WTC11 (cell line): ENCODE results near the gene DUS1L. TPM values are rescaled to one million over a fixed set of nuclear protein-coding genes. Genes with fewer than 3 reads are reported as not detected.
A peak's percentile ranks its signal among the peaks of the same experiment; 100 is the strongest.

ENCODE experiments used
- ATAC-seq: fragments of 200-7000 bp; cut with Tn5 transposase; 2 replicates; pipeline ENCODE4 v1.10.0; 2021; ENCODE audit warnings: mild to moderate bottlenecking, moderate library complexity
- CTCF ChIA-PET: fragments of 300-600 bp; sonication (Branson Sonifier 250); formaldehyde crosslinking; loops from one replicate; lab custom pipeline; 2021; ENCODE audit warnings: antibody characterized with exemption; lab: Charles Lee
- POLR2A ChIA-PET: fragments of 350-600 bp; sonication (Branson Sonifier 250); formaldehyde crosslinking; loops from one replicate; lab custom pipeline; 2021; ENCODE audit warnings: antibody characterized with exemption; lab: Charles Lee
- DNase-seq: peaks from one replicate; pipeline ENCODE4 v3.0.0; 2021; ENCODE audit warnings: low spot score
- H3K27ac Mint-ChIP-seq: 2 replicates; pipeline ENCODE4 v1.8.0; 2021; ENCODE audit warnings: mixed read lengths
- H3K27me3 Mint-ChIP-seq: 2 replicates; pipeline ENCODE4 v1.8.0; 2021; ENCODE audit warnings: low read depth, mild to moderate bottlenecking, moderate library complexity, mixed read lengths
- H3K36me3 Mint-ChIP-seq: 2 replicates; pipeline ENCODE4 v1.8.0; 2021; ENCODE audit warnings: mixed read lengths
- H3K4me1 Mint-ChIP-seq: 2 replicates; pipeline ENCODE4 v1.8.0; 2022; ENCODE audit warnings: mixed read lengths
- H3K4me3 Mint-ChIP-seq: 2 replicates; pipeline ENCODE4 v1.8.0; 2021; ENCODE audit warnings: mild to moderate bottlenecking, moderate library complexity, mixed read lengths
- H3K9me3 Mint-ChIP-seq: 2 replicates; pipeline ENCODE4 v1.8.0; 2021; ENCODE audit warnings: mixed read lengths
- AFF4 ChIP-seq: sonication (generic); formaldehyde crosslinking; IDR thresholded peaks from 2 replicates; pipeline ENCODE4 v1.8.1; 2023; ENCODE audit warnings: mild to moderate bottlenecking, missing genetic modification reagents, borderline replicate concordance
- CBFB ChIP-seq: sonication (generic); formaldehyde crosslinking; IDR thresholded peaks from 2 replicates; pipeline ENCODE4 v1.8.1; 2022; ENCODE audit warnings: mild to moderate bottlenecking, low read depth, missing genetic modification reagents
- E2F1 ChIP-seq: sonication (generic); formaldehyde crosslinking; IDR thresholded peaks from 2 replicates; pipeline ENCODE4 v1.8.0; 2022; ENCODE audit warnings: mild to moderate bottlenecking, missing genetic modification reagents
- E2F5 ChIP-seq: sonication (generic); formaldehyde crosslinking; IDR thresholded peaks from 2 replicates; pipeline ENCODE4 v1.8.1; 2022; ENCODE audit warnings: mild to moderate bottlenecking, moderate library complexity, missing genetic modification reagents
- FOXK1 ChIP-seq: sonication (generic); formaldehyde crosslinking; IDR thresholded peaks from 2 replicates; pipeline ENCODE4 v1.8.0; 2022; ENCODE audit warnings: mild to moderate bottlenecking, moderate library complexity, missing genetic modification reagents
- IRF1 ChIP-seq: sonication (generic); formaldehyde crosslinking; IDR thresholded peaks from 2 replicates; pipeline ENCODE4 v1.8.0; 2023; ENCODE audit warnings: missing genetic modification reagents
- KAT7 ChIP-seq: sonication (generic); formaldehyde crosslinking; IDR thresholded peaks from 2 replicates; pipeline ENCODE4 v1.8.1; 2023; ENCODE audit warnings: missing genetic modification reagents, mild to moderate bottlenecking, borderline replicate concordance
- TCF7 ChIP-seq: sonication (generic); formaldehyde crosslinking; IDR thresholded peaks from 2 replicates; pipeline ENCODE4 v1.8.0; 2022; ENCODE audit warnings: mild to moderate bottlenecking, low read depth, missing genetic modification reagents, moderate library complexity
- TEAD4 ChIP-seq: sonication (generic); formaldehyde crosslinking; IDR thresholded peaks from 2 replicates; pipeline ENCODE4 v1.8.0; 2022; ENCODE audit warnings: mild to moderate bottlenecking, missing genetic modification reagents
- TP53 ChIP-seq: sonication (generic); formaldehyde crosslinking; IDR thresholded peaks from 2 replicates; pipeline ENCODE4 v1.8.1; 2023; ENCODE audit warnings: mild to moderate bottlenecking, missing genetic modification reagents
- total RNA-seq: library from RNA; stranded (reverse); gene quantifications from 3 replicates; pipeline ENCODE4 v1.2.3, GENCODE V29; 2021
- TF ChIP-seq, protein P1 (sequence below): sonication (generic); formaldehyde crosslinking; IDR thresholded peaks from 2 replicates; pipeline ENCODE4 v1.8.0; 2023; ENCODE audit warnings: missing genetic modification reagents, mild to moderate bottlenecking, borderline replicate concordance
- TF ChIP-seq, protein P2 (sequence below): sonication (generic); formaldehyde crosslinking; IDR thresholded peaks from 2 replicates; pipeline ENCODE4 v1.8.1; 2022; ENCODE audit warnings: mild to moderate bottlenecking, missing genetic modification reagents, moderate library complexity, borderline replicate concordance

DUS1L gene
- total RNA-seq, 1 experiment from 2014 or later, result 120 TPM

DNA sequence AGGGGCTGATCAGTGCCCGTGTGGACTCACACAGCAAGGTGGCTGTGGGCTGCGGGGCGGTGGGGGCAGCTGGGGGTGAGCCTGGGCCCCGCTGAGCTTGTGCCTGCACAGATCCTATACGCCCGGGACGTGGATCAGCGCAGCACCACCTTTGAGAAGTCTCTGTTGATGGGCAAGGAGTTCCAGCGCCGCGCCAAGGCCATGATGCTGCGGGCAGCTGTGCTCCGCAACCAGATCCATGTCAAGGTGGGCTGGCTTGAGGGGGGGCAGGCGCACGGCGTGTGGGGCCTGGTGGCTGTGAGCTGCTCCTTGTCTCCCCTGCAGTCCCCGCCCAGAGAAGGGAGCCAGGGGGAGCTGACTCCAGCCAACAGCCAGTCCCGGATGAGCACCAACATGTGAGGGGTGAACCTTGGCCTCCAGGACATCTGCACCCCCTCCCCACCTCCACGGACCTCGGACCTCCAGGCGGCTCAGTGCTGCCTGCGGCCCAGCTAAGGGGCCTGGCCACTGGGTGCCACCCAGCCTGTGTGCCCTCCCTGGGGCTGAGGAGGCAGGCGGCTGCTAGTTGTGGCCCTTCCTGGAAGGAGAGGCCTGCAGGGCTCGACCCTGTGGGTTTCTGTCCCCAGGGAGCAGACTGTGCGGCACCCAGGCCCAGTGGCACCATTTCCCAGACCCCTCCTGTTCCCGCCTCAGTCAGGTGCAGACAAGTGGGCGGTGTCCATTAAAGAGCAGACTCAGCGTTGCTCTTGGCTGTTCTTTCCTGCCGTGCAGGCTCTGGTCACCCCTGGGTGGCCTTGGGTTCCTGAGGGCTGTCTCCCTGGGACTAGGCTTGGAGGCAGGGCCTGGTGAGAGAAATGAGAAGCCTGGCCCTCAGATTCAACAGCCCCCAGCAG lies 8.6 kb downstream of the DUS1L start:
- ATAC-seq, result no peak
- Mint-ChIP-seq H3K4me3 (no peak overlapping the region), H3K9me3 (no peaks in the 10 kb centered on the region), H3K36me3 (peaks cover 8% of the 10 kb centered on the region; the same call in 1 of the 2 replicates), H3K27ac (no peak overlapping the region), H3K4me1 (no peaks in the 10 kb centered on the region), H3K27me3 (no peaks in the 10 kb centered on the region)
- POLR2A ChIA-PET, result no interaction called here
- TF ChIP-seq IRF1 (CRISPR knock-in tag) (no peak), TCF7 (no peak), FOXK1 (CRISPR knock-in tag) (no peak), TEAD4 (CRISPR knock-in tag) (no peak), AFF4 (CRISPR knock-in tag) (no peak), E2F1 (no peak), TP53 (CRISPR knock-in tag) (no peak)
- TF ChIP-seq, protein P1, sequence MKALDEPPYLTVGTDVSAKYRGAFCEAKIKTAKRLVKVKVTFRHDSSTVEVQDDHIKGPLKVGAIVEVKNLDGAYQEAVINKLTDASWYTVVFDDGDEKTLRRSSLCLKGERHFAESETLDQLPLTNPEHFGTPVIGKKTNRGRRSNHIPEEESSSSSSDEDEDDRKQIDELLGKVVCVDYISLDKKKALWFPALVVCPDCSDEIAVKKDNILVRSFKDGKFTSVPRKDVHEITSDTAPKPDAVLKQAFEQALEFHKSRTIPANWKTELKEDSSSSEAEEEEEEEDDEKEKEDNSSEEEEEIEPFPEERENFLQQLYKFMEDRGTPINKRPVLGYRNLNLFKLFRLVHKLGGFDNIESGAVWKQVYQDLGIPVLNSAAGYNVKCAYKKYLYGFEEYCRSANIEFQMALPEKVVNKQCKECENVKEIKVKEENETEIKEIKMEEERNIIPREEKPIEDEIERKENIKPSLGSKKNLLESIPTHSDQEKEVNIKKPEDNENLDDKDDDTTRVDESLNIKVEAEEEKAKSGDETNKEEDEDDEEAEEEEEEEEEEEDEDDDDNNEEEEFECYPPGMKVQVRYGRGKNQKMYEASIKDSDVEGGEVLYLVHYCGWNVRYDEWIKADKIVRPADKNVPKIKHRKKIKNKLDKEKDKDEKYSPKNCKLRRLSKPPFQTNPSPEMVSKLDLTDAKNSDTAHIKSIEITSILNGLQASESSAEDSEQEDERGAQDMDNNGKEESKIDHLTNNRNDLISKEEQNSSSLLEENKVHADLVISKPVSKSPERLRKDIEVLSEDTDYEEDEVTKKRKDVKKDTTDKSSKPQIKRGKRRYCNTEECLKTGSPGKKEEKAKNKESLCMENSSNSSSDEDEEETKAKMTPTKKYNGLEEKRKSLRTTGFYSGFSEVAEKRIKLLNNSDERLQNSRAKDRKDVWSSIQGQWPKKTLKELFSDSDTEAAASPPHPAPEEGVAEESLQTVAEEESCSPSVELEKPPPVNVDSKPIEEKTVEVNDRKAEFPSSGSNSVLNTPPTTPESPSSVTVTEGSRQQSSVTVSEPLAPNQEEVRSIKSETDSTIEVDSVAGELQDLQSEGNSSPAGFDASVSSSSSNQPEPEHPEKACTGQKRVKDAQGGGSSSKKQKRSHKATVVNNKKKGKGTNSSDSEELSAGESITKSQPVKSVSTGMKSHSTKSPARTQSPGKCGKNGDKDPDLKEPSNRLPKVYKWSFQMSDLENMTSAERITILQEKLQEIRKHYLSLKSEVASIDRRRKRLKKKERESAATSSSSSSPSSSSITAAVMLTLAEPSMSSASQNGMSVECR (CRISPR knock-in tag), result no peak
- DNase-seq, result no peak
- CTCF ChIA-PET, result interaction anchor here (1.0 to 2.9 kb wide), 2 partner anchors 19 to 26 kb away, joined by 3 to 11 read pairs; partner anchors contain the start of gene DCXR

DNA sequence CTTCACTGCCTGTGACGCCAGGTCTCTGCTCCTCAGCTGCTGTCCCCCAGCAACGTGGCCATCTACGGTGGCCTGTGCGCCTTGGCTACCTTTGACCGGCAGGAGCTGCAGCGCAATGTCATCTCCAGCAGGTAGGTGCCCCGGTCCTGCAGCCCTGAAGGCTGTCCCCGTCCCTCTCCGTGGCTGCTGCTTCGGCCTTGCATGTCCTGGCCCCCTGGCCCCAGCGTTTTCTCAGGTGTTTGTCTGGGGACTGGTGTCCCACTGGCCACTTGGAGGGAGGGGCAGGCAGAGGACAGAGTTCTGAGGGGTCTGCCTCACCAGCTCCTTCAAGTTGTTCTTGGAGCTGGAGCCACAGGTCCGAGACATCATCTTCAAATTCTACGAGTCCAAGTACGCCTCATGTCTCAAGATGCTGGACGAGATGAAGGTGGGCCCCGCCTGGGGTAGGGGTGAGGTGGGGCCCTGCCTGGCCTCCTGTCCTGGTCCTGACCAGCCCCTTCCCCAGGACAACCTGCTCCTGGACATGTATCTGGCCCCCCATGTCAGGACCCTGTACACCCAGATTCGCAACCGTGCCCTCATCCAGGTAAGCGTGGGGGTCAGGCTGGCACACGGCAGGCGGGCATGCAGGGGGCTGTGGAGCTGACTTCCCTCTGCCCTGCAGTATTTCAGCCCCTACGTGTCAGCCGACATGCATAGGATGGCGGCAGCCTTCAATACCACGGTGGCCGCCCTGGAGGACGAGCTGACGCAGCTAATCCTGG lies 9.5 kb downstream of the DUS1L start:
- H3K9me3 Mint-ChIP-seq, result no peaks in the 10 kb centered on the region
- DNase-seq, result no peak
- H3K36me3 Mint-ChIP-seq, result peaks cover 8% of the 10 kb centered on the region; the same call in 1 of the 2 replicates
- POLR2A ChIA-PET, result no interaction called here
- ATAC-seq, result no peak
- no peaks in the 10 kb centered on the region for H3K4me1 Mint-ChIP-seq
- H3K4me3 Mint-ChIP-seq, result no peak overlapping the region
- TF ChIP-seq CBFB (CRISPR knock-in tag), result no peak
- no peak for TF ChIP-seq E2F5 (CRISPR knock-in tag)
- no peak for TF ChIP-seq KAT7 (CRISPR knock-in tag)
- TF ChIP-seq, protein P2, sequence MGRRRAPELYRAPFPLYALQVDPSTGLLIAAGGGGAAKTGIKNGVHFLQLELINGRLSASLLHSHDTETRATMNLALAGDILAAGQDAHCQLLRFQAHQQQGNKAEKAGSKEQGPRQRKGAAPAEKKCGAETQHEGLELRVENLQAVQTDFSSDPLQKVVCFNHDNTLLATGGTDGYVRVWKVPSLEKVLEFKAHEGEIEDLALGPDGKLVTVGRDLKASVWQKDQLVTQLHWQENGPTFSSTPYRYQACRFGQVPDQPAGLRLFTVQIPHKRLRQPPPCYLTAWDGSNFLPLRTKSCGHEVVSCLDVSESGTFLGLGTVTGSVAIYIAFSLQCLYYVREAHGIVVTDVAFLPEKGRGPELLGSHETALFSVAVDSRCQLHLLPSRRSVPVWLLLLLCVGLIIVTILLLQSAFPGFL (CRISPR knock-in tag), result peak; percentile 29; the same call in 1 of the 2 replicates
- TF ChIP-seq, all 79 proteins: peak for 1
- H3K27ac Mint-ChIP-seq, result no peak overlapping the region
- CTCF ChIA-PET, result interaction anchor here (1.0 to 2.9 kb wide), 2 partner anchors 19 to 26 kb away, joined by 3 to 11 read pairs; partner anchors contain the start of gene DCXR
- no peaks in the 10 kb centered on the region for H3K27me3 Mint-ChIP-seq
